SK-N-SH (cell line): ENCODE results near the gene NCSTN.

Experiments
- CHD2 ChIP-seq: fragments of 150-350 bp; IDR thresholded peaks from 2 replicates; pipeline ENCODE4 v1.6.1; 2018; ENCODE audit warnings: low read length; ENCODE audit not compliant: partially characterized antibody
- EP300 ChIP-seq, 2 experiments: IDR thresholded peaks; 2 replicates each; pipeline versions ENCODE4 v1.4.0 to v1.6.1; 2012; ENCODE audit warnings: borderline replicate concordance in 1 of 2, low read depth in 1 of 2, low read length in 1 of 2
- MEF2A ChIP-seq: IDR thresholded peaks from 2 replicates; pipeline ENCODE4 v1.4.0; 2012; ENCODE audit warnings: low read depth, borderline replicate concordance
- POLR2AphosphoS5 ChIP-seq: IDR thresholded peaks from 2 replicates; pipeline ENCODE4 v1.6.1; 2012; ENCODE audit warnings: low read depth, low read length
- RXRA ChIP-seq: IDR thresholded peaks from 2 replicates; pipeline ENCODE4 v1.4.0; 2012; ENCODE audit warnings: low read depth, mild to moderate bottlenecking, borderline replicate concordance
- TAF1 ChIP-seq: IDR thresholded peaks from 2 replicates; pipeline ENCODE4 v1.6.1; 2012; ENCODE audit warnings: low read depth, mild to moderate bottlenecking, low read length, moderate library complexity, borderline replicate concordance
- ZBTB33 ChIP-seq: IDR thresholded peaks from 2 replicates; pipeline ENCODE4 v1.4.0; 2012; ENCODE audit warnings: low read depth, borderline replicate concordance
- TF ChIP-seq, protein P1 (sequence below): IDR thresholded peaks from 2 replicates; pipeline ENCODE4 v1.4.0; 2012; ENCODE audit warnings: low read depth, borderline replicate concordance
- TF ChIP-seq, protein P2 (sequence below): fragments of 200-600 bp; sonication (generic); IDR thresholded peaks from 2 replicates; pipeline ENCODE4 v1.6.1; 2017; ENCODE audit warnings: antibody characterized with exemption, mild to moderate bottlenecking, moderate library complexity
- TF ChIP-seq, protein P3 (sequence below): IDR thresholded peaks from 2 replicates; pipeline ENCODE4 v1.4.0; 2012; ENCODE audit warnings: low read depth

GRCh38 chr1:160328184-160328583 lies 15.0 kb upstream of the NCSTN start:
- TF ChIP-seq TAF1 (no peak), CHD2 (no peak), ZBTB33 (no peak), RXRA (no peak), POLR2AphosphoS5 (no peak), EP300 (IDR thresholded peaks at IDR 0.05; ENCODE audit: borderline replicate concordance in 1 of 2, low read depth in 1 of 2, low read length in 1 of 2) (no peak), MEF2A (no peak)
- TF ChIP-seq, protein P1, sequence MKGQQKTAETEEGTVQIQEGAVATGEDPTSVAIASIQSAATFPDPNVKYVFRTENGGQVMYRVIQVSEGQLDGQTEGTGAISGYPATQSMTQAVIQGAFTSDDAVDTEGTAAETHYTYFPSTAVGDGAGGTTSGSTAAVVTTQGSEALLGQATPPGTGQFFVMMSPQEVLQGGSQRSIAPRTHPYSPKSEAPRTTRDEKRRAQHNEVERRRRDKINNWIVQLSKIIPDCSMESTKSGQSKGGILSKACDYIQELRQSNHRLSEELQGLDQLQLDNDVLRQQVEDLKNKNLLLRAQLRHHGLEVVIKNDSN, result no peak
- TF ChIP-seq, protein P2, sequence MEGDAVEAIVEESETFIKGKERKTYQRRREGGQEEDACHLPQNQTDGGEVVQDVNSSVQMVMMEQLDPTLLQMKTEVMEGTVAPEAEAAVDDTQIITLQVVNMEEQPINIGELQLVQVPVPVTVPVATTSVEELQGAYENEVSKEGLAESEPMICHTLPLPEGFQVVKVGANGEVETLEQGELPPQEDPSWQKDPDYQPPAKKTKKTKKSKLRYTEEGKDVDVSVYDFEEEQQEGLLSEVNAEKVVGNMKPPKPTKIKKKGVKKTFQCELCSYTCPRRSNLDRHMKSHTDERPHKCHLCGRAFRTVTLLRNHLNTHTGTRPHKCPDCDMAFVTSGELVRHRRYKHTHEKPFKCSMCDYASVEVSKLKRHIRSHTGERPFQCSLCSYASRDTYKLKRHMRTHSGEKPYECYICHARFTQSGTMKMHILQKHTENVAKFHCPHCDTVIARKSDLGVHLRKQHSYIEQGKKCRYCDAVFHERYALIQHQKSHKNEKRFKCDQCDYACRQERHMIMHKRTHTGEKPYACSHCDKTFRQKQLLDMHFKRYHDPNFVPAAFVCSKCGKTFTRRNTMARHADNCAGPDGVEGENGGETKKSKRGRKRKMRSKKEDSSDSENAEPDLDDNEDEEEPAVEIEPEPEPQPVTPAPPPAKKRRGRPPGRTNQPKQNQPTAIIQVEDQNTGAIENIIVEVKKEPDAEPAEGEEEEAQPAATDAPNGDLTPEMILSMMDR, result no peak
- TF ChIP-seq, protein P3, sequence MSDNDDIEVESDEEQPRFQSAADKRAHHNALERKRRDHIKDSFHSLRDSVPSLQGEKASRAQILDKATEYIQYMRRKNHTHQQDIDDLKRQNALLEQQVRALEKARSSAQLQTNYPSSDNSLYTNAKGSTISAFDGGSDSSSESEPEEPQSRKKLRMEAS, result no peak
